Ishikawa (cell line): ENCODE results near the gene PTPRO.

Source experiments
- CEBPB ChIP-seq: IDR thresholded peaks from 2 replicates; pipeline ENCODE4 v1.6.1; 2012
- EP300 ChIP-seq: IDR thresholded peaks from 2 replicates; pipeline ENCODE4 v1.6.1; 2012; ENCODE audit warnings: borderline replicate concordance
- FOXM1 ChIP-seq: IDR thresholded peaks from 2 replicates; pipeline ENCODE4 v1.6.1; 2012; ENCODE audit warnings: low read depth, borderline replicate concordance
- MAX ChIP-seq: IDR thresholded peaks from 2 replicates; pipeline ENCODE4 v1.6.1; 2012
- NFIC ChIP-seq: IDR thresholded peaks from 2 replicates; pipeline ENCODE4 v1.6.1; 2012
- RAD21 ChIP-seq: IDR thresholded peaks from 2 replicates; pipeline ENCODE4 v1.6.1; 2012; ENCODE audit warnings: low read depth
- TAF1 ChIP-seq: IDR thresholded peaks from 2 replicates; pipeline ENCODE4 v1.6.1; 2012; ENCODE audit warnings: low read depth, mild to moderate bottlenecking
- TEAD4 ChIP-seq: IDR thresholded peaks from 2 replicates; pipeline ENCODE4 v1.6.1; 2012
- YY1 ChIP-seq: IDR thresholded peaks from 2 replicates; pipeline ENCODE4 v1.6.1; 2012; ENCODE audit warnings: low read depth
- ZBTB7A ChIP-seq: IDR thresholded peaks from 2 replicates; pipeline ENCODE4 v1.6.1; 2012; ENCODE audit warnings: low read depth
- TF ChIP-seq, protein P1 (sequence below): IDR thresholded peaks from 2 replicates; pipeline ENCODE4 v1.6.1; 2012; ENCODE audit warnings: low read depth, mild to moderate bottlenecking

DNA sequence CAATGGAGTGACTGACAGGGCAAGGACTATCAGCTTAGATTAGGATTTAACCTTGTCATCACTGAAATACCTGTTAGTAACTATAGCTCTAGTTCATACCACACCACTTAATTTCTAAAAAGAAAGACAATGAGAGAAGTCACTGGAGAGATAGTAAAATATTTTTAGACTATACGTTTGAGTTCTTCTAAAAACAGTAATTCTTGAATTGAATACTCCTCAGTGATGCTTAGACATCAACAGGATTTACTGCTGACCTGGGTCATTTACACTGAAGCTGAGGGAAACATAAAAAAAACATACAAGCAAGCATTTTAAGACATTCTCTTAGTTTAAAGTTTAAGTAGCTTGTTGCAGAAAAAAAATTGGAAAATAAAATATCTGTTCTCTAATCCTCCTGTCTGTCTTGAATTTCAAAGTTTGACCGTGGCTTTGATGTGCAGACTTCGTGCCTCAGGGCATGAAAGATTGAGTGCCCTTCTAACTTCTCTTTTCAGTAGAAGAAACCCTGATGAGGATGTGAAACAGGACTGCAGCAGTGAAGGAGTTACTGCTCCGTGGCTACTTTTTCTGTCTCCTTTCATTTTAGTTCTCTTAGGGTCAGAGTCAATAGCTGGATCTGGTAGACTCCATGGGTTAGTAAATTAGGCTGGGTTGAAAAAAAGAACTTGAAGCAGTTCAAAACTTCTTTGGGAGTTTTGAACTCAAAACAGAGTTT is 172.2 kb downstream of the PTPRO start:
- TF ChIP-seq EP300 (no peak), YY1 (no peak), FOXM1 (no peak), TAF1 (no peak), NFIC (no peak), CEBPB (no peak), RAD21 (no peak), MAX (no peak), ZBTB7A (no peak), TEAD4 (no peak)
- TF ChIP-seq, protein P1, sequence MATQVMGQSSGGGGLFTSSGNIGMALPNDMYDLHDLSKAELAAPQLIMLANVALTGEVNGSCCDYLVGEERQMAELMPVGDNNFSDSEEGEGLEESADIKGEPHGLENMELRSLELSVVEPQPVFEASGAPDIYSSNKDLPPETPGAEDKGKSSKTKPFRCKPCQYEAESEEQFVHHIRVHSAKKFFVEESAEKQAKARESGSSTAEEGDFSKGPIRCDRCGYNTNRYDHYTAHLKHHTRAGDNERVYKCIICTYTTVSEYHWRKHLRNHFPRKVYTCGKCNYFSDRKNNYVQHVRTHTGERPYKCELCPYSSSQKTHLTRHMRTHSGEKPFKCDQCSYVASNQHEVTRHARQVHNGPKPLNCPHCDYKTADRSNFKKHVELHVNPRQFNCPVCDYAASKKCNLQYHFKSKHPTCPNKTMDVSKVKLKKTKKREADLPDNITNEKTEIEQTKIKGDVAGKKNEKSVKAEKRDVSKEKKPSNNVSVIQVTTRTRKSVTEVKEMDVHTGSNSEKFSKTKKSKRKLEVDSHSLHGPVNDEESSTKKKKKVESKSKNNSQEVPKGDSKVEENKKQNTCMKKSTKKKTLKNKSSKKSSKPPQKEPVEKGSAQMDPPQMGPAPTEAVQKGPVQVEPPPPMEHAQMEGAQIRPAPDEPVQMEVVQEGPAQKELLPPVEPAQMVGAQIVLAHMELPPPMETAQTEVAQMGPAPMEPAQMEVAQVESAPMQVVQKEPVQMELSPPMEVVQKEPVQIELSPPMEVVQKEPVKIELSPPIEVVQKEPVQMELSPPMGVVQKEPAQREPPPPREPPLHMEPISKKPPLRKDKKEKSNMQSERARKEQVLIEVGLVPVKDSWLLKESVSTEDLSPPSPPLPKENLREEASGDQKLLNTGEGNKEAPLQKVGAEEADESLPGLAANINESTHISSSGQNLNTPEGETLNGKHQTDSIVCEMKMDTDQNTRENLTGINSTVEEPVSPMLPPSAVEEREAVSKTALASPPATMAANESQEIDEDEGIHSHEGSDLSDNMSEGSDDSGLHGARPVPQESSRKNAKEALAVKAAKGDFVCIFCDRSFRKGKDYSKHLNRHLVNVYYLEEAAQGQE: no peak
